Limb (tissue), 2 donors: Measurements from ENCODE around the gene ANKRD65.

Source experiments
- DNase-seq, 2 donors: peaks; one replicate each; pipeline ENCODE4 v3.0.0-alpha.2; 2016; ENCODE audit errors: extremely low spot score in 2 of 2

ANKRD65 gene

DNA sequence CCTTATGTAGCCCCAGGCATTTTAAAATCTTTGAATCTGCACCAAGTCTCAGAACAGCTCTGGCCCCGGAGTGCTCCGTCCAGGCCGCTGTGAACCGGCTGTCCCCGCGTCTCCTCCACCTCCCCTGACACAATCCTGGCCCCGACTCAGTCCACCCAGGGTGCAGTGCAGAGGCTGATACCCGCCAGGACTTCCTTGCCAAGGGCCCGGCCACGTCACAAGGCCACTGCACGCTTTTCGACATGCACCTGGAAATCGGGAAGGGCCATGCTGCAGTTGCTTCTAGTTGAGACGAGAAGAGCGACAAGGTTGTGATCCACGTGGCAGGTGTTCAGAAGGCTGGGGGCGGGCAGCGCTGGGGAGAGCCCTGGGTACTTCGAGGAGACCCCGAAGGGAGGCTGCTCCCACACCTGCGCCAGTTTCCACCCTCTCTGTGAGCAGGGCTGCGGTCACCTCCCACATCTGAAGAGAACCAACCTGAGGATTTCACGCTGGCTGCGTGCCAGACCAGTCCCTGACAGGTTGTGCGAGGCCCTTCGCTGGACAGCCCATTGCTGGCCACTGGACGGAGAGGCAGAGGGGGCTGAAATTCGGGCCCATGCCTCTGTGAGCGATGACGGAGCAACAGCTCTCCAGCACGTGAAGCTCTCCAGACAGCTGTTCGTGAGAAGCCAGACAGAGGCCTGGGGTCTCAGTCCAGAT lies 21.1 kb upstream of the ANKRD65 start:
- no peak for DNase-seq

DNA sequence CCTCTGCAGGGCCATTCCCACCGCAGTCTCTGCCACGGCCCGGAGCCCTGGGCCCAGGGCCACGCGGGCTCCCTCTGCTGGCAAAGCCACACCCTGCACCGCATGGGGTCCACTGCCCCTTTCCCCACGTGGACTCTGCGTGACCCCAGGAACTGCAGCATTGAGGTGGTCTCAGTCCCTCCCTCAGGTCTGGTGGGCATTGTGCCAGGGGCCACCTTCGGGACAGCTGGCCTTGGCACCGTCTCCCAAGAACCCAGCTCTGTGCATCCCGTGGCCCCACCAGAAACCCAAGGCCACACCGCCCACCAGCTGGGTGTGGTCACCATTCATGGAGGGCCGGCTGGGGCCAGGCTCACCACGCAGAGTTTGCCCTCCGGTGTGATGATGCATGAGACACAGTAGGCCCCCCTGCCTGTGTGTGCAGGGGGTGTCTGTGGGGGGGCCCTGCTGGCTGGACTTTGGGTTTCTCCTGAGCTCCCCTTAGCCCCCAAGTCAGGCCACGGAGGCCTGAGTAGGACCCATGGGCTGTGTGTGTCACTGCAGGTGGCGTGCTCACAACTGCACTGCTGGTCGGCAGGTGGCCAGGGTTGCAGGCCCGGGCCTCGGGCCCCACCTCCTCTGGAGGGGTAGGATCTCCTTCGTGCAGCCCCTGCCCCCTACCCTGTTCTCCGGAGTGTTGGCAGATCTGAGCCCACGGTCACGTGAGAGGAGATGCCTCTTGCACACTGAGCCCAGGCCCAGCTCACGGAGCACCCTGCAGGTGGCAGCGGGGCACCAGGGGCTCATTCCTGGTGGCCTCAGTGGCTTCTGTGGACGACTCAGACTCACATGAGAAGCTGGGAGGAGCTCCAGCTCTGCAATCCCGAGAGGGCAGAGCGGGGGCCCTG lies 20.2 kb upstream of the ANKRD65 start:
- no peak for DNase-seq

GRCh38 chr1:1440262-1441001 lies 19.4 kb upstream of the ANKRD65 start:
- DNase-seq, result no peak

- DNase-seq, result no peak
These were observed 18.6 kb upstream of the ANKRD65 start for GRCh38 chr1:1439546-1440261.

DNA sequence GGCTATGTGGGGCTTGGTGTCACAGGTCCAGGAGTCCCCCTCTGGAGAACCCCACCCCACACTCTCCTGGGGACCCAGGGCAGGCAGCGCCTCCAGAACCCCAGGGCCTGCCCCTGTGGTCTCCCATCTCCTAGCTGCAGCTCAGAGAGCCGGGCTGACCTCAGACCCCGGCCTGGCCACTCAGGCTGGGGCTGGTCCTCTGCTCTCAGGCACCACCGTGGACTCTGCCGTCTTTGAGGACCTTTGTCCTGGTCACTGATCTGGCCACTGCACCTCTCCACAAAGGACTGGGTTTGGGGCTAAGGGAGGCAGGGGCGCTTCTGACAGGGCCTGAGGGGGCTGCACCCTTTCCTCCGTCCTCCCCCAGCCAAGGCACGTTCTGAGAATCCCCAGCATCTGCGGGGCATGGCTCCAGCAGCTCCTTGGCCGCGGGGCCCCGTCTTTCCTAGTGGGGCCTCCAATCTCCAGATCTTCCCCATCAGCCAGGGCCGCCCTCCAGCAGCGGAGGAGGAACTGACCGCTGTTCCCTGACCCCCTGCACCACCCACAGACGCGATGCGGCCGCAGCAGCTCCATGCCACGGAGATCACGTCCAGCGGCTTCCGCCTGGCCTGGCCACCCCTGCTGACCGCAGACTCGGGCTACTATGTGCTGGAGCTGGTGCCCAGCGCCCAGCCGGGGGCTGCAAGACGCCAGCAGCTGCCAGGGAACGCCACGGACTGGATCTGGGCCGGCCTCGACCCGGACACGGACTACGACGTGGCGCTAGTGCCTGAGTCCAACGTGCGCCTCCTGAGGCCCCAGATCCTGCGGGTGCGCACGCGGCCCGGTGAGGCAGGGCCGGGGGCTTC lies 17.7 kb upstream of the ANKRD65 start:
- DNase-seq, result no peak

GRCh38 chr1:1437904-1438376 lies 16.9 kb upstream of the ANKRD65 start:
- DNase-seq, result no peak

DNA sequence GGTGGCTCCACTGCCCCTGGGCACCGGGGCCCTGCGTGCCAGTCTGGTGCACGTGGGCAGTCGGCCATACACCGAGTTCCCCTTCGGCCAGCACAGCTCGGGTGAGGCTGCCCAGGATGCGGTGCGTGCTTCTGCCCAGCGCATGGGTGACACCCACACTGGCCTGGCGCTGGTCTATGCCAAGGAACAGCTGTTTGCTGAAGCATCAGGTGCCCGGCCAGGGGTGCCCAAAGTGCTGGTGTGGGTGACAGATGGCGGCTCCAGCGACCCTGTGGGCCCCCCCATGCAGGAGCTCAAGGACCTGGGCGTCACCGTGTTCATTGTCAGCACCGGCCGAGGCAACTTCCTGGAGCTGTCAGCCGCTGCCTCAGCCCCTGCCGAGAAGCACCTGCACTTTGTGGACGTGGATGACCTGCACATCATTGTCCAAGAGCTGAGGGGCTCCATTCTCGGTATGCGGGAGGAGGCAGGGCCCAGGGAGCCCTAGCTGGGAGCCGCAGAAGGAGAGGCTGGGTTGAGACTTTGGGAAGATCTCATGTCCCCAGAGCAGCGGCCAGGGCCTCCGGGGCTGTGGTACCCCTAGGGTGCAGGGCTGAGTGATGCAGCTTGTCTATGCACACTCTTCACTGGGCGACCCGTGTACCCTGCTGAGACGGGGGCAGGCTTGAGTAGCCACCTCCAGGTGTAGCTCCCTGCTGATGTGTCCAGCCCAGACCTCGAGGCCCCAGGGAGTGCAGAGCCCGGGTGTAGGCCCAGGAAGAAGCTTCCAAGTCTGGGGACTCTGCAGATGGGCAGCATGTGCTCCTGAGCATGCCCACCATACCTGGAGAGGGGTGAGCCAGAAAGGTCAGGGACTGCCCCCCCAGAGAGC lies 16.2 kb upstream of the ANKRD65 start:
- no peak for DNase-seq

GRCh38 chr1:1436630-1437032 lies 15.6 kb upstream of the ANKRD65 start:
- DNase-seq, result no peak

GRCh38 chr1:1435911-1436629 lies 15.0 kb upstream of the ANKRD65 start:
- no peak for DNase-seq

DNA sequence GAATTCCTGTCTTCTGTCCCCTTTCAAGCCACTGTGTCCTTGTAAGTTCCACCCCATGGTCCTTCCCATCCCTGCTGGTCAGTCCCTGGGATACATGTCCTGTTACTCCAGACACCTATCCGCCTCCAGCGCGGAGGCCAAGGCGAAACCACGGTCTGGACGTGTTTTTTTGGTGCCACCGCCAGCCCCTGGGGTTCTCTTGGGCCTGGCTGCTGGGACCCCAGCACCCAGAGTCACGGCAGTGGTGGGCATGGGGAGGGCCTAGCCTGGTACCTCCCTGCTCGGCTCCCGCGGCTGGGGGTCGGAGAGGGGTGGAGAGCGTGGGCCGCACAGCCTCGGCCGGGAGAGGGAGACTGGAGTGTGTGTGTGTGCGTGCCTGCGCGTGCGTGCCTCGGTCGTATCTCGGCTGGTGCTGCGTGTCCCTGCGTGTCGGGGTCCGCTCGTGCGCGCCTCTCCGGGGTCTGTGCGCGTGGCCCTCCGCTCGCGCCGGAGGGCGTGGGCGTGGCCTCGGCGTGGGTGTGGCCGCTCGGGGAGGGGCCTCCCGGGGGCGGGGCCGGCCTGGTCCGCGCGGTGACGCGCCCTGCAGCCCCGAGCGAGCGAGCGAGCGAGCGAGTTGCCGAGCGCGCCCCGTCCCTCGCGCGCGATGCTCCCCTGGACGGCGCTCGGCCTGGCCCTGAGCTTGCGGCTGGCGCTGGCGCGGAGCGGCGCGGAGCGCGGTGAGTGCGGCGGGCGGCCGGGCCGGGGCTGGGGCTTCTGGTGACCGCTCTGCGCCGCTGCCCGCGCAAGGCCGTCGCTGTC lies 14.2 kb upstream of the ANKRD65 start, which contains the start of gene VWA1:
Gene VWA1, plus strand, starts transcription at position 585 of the 798 bp plus-strand sequence. Its CDS starts 59 bp downstream, at position 644.
- peak in 1 of 2 donors; percentile 89 for DNase-seq

GRCh38 chr1:1434824-1435105 lies 13.7 kb upstream of the ANKRD65 start:
- no peak for DNase-seq

- peak in 1 of 2 donors; percentile 88 for DNase-seq
These were observed 13.2 kb upstream of the ANKRD65 start for GRCh38 chr1:1434131-1434823.

GRCh38 chr1:1433804-1434130 lies 12.7 kb upstream of the ANKRD65 start:
- DNase-seq, result peak in 1 of 2 donors; percentile 80

- peak in 1 of 2 donors; percentile 81 for DNase-seq
These were observed 12.1 kb upstream of the ANKRD65 start for GRCh38 chr1:1432951-1433803.

GRCh38 chr1:1432274-1432950 lies 11.3 kb upstream of the ANKRD65 start:
- DNase-seq, result no peak

- DNase-seq, result no peak
These were observed 10.8 kb upstream of the ANKRD65 start for GRCh38 chr1:1431845-1432273.
